Parathyroid adenoma (tissue), 2 donors: ENCODE measurements around the gene NADK.

ENCODE experiments used
- H2AFZ ChIP-seq: fragments of 300-600 bp; sonication (generic); one replicate; pipeline ENCODE4 v1.7.0; 2017; ENCODE audit warnings: antibody characterized with exemption, mild to moderate bottlenecking
- H3K27ac ChIP-seq: fragments of 300-600 bp; sonication (generic); one replicate; pipeline ENCODE4 v1.7.0; 2017
- H3K27me3 ChIP-seq: fragments of 300-600 bp; sonication (generic); one replicate; pipeline ENCODE4 v1.7.0; 2017; ENCODE audit warnings: low read length; ENCODE audit not compliant: control insufficient read depth, insufficient read depth
- H3K36me3 ChIP-seq: fragments of 300-600 bp; sonication (generic); one replicate; pipeline ENCODE4 v1.7.0; 2017; ENCODE audit warnings: low read length; ENCODE audit not compliant: control insufficient read depth, insufficient read depth
- H3K4me1 ChIP-seq: fragments of 300-600 bp; sonication (generic); one replicate; pipeline ENCODE4 v1.7.0; 2017; ENCODE audit warnings: control low read depth
- H3K4me2 ChIP-seq: fragments of 300-600 bp; sonication (generic); one replicate; pipeline ENCODE4 v1.7.0; 2017; ENCODE audit warnings: low read length
- H3K4me3 ChIP-seq: fragments of 300-600 bp; sonication (generic); one replicate; pipeline ENCODE4 v1.7.0; 2017; ENCODE audit warnings: low read depth, low read length
- H3K79me2 ChIP-seq: fragments of 300-600 bp; sonication (generic); one replicate; pipeline ENCODE4 v1.7.0; 2017; ENCODE audit warnings: control low read depth
- H3K9ac ChIP-seq: fragments of 300-600 bp; sonication (generic); one replicate; pipeline ENCODE4 v1.7.0; 2017; ENCODE audit warnings: mild to moderate bottlenecking
- H3K9me3 ChIP-seq: fragments of 300-600 bp; sonication (generic); one replicate; pipeline ENCODE4 v1.7.0; 2017; ENCODE audit warnings: low read length; ENCODE audit not compliant: control insufficient read depth
- CTCF ChIP-seq: fragments of 300-600 bp; sonication (generic); IDR thresholded peaks from one replicate; pipeline ENCODE4 v1.7.0; 2017; ENCODE audit warnings: antibody characterized with exemption, mild to moderate bottlenecking
- donor health status: primary hyperparathyroidism.

Gene NADK

GRCh38 chr1:1758692-1759455 is 19.4 kb downstream of the NADK start:
- no peaks in the 10 kb centered on the region for H3K27me3 ChIP-seq
- no peak overlapping the region for H3K27ac ChIP-seq
- H2AFZ ChIP-seq = no peak overlapping the region
- no peak for TF ChIP-seq CTCF
- H3K9ac ChIP-seq = no peak overlapping the region
- H3K79me2 ChIP-seq = peaks cover 4% of the 10 kb centered on the region
- H3K36me3 ChIP-seq = no peaks in the 10 kb centered on the region
- H3K4me1 ChIP-seq = no peaks in the 10 kb centered on the region
- peak overlapping the region; percentile 28 for H3K4me3 ChIP-seq
- H3K9me3 ChIP-seq = no peaks in the 10 kb centered on the region
- peak overlapping the region; percentile 52 for H3K4me2 ChIP-seq

DNA sequence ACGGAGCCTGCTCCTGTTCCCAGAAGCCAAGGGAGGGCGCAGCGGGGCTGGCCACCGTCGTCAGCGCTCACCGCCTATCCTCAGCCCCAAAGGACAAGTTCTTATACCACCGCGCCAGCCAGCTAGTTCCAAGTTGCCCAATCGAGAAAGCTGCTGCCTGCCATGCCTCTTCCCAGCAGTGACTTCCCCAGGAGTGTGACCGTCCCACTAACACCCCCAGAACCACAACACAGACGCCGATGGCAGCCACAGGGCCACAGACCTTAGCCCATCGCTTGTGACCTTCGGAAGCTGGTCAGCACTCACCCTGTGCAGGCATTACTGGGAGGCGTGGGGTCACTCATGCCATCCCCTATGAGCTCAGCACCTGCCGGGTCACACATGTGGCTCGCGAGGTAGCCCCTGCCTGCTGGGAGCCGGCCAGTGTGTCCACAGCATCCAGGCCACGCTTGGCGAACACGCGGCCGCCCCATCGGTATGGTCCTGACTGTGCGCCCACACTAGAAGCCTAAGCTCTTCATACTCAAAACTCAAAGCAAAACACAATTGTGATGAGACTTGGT is 20.1 kb downstream of the NADK start:
- Histone ChIP-seq H3K4me2 (no peak overlapping the region), H3K79me2 (peaks cover 4% of the 10 kb centered on the region), H3K9me3 (no peaks in the 10 kb centered on the region), H2AFZ (no peak overlapping the region), H3K9ac (no peak overlapping the region), H3K27me3 (no peaks in the 10 kb centered on the region), H3K27ac (no peak overlapping the region), H3K36me3 (no peaks in the 10 kb centered on the region), H3K4me1 (no peaks in the 10 kb centered on the region), H3K4me3 (no peak overlapping the region)
- TF ChIP-seq CTCF = no peak

DNA sequence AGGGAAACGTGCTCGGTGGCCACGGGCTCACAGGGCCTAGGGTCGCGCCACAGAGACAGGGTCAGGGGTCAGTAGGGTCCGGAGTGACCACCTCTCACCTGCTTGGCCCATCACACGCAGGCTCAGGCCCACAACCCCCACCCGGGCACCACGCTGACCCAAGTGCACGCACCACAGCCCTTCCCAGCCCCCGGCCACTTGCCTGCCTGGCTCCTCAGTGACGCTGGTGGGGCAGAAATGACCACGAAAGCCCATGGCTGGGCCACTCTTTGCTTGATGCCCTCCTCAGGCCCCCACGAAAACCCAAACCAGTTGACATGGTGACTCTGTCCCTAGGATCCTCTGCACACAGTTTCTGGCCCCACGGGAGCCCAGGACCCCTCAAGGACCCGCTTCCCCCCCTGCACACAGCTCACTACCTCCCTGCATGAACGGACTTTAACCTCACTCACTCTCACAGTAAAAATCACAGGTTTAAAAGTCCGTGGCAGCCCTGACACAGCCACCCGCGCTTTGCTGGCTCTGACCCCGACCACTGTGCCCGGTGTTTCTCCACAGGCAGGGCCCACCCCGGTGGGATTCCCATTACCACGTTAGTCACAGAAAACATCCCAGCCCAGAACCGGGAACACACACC is 20.7 kb downstream of the NADK start:
- Histone ChIP-seq H3K4me3 (no peak overlapping the region), H3K27ac (no peak overlapping the region), H3K27me3 (no peaks in the 10 kb centered on the region), H3K9me3 (no peaks in the 10 kb centered on the region), H3K4me1 (no peaks in the 10 kb centered on the region), H3K36me3 (no peaks in the 10 kb centered on the region), H2AFZ (no peak overlapping the region), H3K9ac (no peak overlapping the region), H3K4me2 (no peak overlapping the region), H3K79me2 (peaks cover 4% of the 10 kb centered on the region)
- TF ChIP-seq CTCF = no peak

DNA sequence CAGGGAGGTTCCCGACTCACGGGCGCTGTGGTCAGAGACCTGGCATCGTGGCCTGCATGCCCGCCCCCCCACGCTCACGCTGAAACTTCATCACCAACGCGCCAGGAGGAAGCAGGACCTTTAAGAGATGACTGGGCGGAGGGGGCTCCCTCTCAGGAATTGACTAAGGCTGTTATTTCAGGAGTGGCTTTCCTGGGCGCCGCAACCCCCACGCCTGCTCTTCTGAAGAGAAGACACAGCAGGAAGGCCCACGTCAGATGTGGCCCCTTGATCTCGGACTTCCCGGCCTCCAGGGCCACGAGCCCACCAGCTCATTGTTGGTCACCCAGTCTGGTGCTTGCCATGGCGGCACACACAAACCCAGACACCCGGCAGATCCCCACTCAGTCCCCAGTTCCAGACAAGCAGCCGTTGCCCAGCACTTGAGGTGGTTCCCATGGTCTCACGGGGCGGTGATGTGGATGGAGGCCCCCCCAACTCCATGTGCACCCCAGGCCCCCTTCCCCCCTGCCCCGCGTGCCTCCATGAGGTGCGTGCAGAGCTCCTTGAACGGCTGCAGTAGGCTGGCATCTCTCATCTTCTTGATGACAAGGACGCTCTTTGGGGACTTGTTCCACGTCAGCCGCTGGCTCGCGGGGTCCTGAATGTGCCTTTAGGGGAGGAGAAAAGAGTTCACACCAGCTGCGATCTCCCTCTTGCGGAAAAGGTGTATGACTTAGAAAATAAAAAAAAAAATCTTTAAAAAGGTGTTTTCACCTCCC is 21.4 kb downstream of the NADK start:
- Histone ChIP-seq H2AFZ (no peak overlapping the region), H3K27ac (no peak overlapping the region), H3K79me2 (peaks cover 4% of the 10 kb centered on the region), H3K9ac (no peak overlapping the region), H3K9me3 (no peaks in the 10 kb centered on the region), H3K36me3 (no peaks in the 10 kb centered on the region), H3K27me3 (no peaks in the 10 kb centered on the region), H3K4me3 (no peak overlapping the region), H3K4me1 (no peaks in the 10 kb centered on the region), H3K4me2 (no peak overlapping the region)
- TF ChIP-seq CTCF = no peak
